ENCODE results near the gene SPOCK1. TPM values are rescaled to one million over a fixed set of nuclear protein-coding genes. Genes with fewer than 3 reads are reported as not detected.

SPOCK1 gene
- total and polyA plus RNA-seq, 2 of the 13 experiments (the other 11 are each of a cell fraction or from before 2014, with no cell fraction given): 0.18 to 0.29 TPM

DNA sequence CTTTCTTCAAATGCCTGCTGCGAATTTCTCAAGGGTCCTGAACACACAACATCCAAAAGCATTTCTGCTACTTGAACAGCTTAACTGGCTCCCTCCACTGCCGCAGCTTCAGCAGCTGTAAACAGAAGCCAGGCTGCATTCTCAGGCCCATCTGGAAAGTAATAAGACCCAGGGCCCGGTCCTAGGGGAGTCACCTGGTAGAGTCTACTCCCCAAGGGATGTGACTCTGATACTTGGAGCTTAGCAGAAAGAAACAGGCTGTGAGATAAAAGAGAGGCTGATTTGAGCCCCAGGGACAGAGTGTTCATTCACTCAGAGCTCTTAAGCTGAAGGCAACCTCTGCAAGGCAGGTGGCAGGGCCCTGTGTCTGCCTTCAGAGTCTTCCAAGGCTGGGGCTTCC lies 356.8 kb downstream of the SPOCK1 start:
- intact Hi-C loops (cut with micrococcal nuclease; ENCODE audit: unreplicated experiment) (no loop called here), in situ Hi-C loops (cut with HindIII; ENCODE audit: extremely low pct_ligation_motif_present, low pct_unique_long_range_greater_than_20kb) (no loop called here)
- DNase-seq (ENCODE audit: low spot score) (no peak), ATAC-seq (no peak), FAIRE-seq (no peak)
- 30% methylated on average over 3 of the region's 3 CpGs for WGBS (ENCODE audit: low lambda C conversion rate)
- TF ChIP-seq PHF5A (CRISPR knock-in tag; IDR thresholded peaks at IDR 0.05; ENCODE audit: low read depth, unreplicated experiment): no peak
- TF ChIP-seq ZNF614 (CRISPR knock-in tag; IDR thresholded peaks at IDR 0.05; ENCODE audit: borderline replicate concordance): no peak
- no peak for TF ChIP-seq HOXA3 (CRISPR knock-in tag; IDR thresholded peaks at IDR 0.05)
- no peak for TF ChIP-seq ZMYM3 (CRISPR knock-in tag; IDR thresholded peaks at IDR 0.05)
- TF ChIP-seq GATA4 (IDR thresholded peaks at IDR 0.05; ENCODE audit: borderline replicate concordance, low read depth): no peak
- no peak for TF ChIP-seq TBX2 (CRISPR knock-in tag; IDR thresholded peaks at IDR 0.05; ENCODE audit: borderline replicate concordance)
- no peak for TF ChIP-seq ERF (CRISPR knock-in tag; IDR thresholded peaks at IDR 0.05)
- no peak for TF ChIP-seq AHDC1 (CRISPR knock-in tag; IDR thresholded peaks at IDR 0.05; ENCODE audit: borderline replicate concordance)
- TF ChIP-seq ZNF512 (CRISPR knock-in tag; IDR thresholded peaks at IDR 0.05): no peak
- no peak for TF ChIP-seq ARNTL (CRISPR knock-in tag; IDR thresholded peaks at IDR 0.05)
- no peak for TF ChIP-seq MYC (CRISPR knock-in tag; IDR thresholded peaks at IDR 0.05; ENCODE audit: borderline replicate concordance)
- no peak for TF ChIP-seq ZNF101 (CRISPR knock-in tag; IDR thresholded peaks at IDR 0.05; ENCODE audit: borderline replicate concordance, low read depth)
- no peak for TF ChIP-seq PITX1 (CRISPR knock-in tag; IDR thresholded peaks at IDR 0.05)
- TF ChIP-seq MBD4 (IDR thresholded peaks at IDR 0.05; ENCODE audit: borderline replicate concordance, low read length): no peak
- TF ChIP-seq REL (CRISPR knock-in tag; conservative IDR thresholded peaks at IDR 0.05): no peak
- no peak for TF ChIP-seq ZNF569 (CRISPR knock-in tag; IDR thresholded peaks at IDR 0.05; ENCODE audit: borderline replicate concordance)
- TF ChIP-seq SIN3B (IDR thresholded peaks at IDR 0.05; ENCODE audit: low read length): no peak
- no peak for TF ChIP-seq NBN (conservative IDR thresholded peaks at IDR 0.05)
- no peak for TF ChIP-seq CBFB (CRISPR knock-in tag; IDR thresholded peaks at IDR 0.05)
- no peak for TF ChIP-seq ZNF264 (CRISPR knock-in tag; IDR thresholded peaks at IDR 0.05)
- H3K4me3 ChIP-seq (replicated peaks in 1 of 3; ENCODE audit: insufficient read depth in 1 of 3, low read depth in 2 of 3, low read length in 3 of 3): no peak overlapping the region
- H2AFZ ChIP-seq (ENCODE audit: low read length): no peak overlapping the region
- no peaks in the 10 kb centered on the region for H4K20me1 ChIP-seq (ENCODE audit: insufficient read depth, low read length)
- H3K9ac ChIP-seq (ENCODE audit: insufficient read depth, low read depth, low read length): no peak overlapping the region
- peaks cover 0 to 4% of the 10 kb centered on the region in 2 experiments; a peak in 1 of 5 replicates for H3K27me3 ChIP-seq (ENCODE audit: control insufficient read depth in 1 of 2, insufficient read depth in 2 of 2, low read length in 2 of 2)
- no TSS peak for BruUV-seq (replicated peaks)
- CTCF ChIA-PET (ENCODE audit: low intra/inter-chr PET ratio, low total read pairs): no interaction called here
- no peaks in the 10 kb centered on the region for H3K36me3 ChIP-seq (replicated peaks in 1 of 2; ENCODE audit: control insufficient read depth in 1 of 2, insufficient read depth in 2 of 2, low read length in 2 of 2)
- POLR2A ChIA-PET: no interaction called here
- H3K4me1 ChIP-seq (ENCODE audit: insufficient read depth, low read length): no peaks in the 10 kb centered on the region
- no peaks in the 10 kb centered on the region for H3K79me2 ChIP-seq (ENCODE audit: insufficient read depth, low read length)
- H3K27ac ChIP-seq (ENCODE audit: extremely low read length, insufficient read depth, low read length): no peak overlapping the region
- H3K4me2 ChIP-seq (ENCODE audit: low read depth, low read length): no peak overlapping the region
- H3K9me3 ChIP-seq (ENCODE audit: low read length): no peaks in the 10 kb centered on the region
